Activated CD4-positive, alpha-beta T cell treated with anti-CD3 and anti-CD28 coated beads, Interleukin-2, amount 50 U/mL, for 16 hours (primary cell): ENCODE results near the gene STEAP4.
"Not testable (repeated sequence)": the region's sequence is repeated elsewhere in the genome, so short reads cannot be mapped to it uniquely, and the experiment has no call there.

ENCODE experiments used
- DNase-seq: peaks from one replicate; pipeline ENCODE4 v3.0.0-alpha.2; 2020

STEAP4 gene

GRCh38 chr7:88312061-88312663, 5.5 kb upstream of the STEAP4 start:
- no peak for DNase-seq

DNA sequence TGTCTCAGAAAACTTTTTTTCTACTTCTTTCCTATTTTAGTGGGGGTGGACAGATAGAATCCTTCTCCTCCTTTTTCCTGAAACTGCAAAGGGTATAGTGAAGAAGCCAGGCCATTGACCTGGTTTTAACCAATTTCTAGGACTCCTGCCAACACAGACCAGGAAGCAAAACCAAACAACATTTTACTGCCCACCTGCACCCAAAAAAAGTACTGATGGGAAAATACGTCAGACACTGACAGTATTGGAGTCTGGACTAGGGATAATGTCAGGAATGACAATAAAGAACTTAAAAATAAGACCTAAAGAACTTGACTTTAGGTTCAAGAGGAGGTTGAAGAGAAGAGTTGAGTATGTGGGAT, 5.0 kb upstream of the STEAP4 start:
- DNase-seq: no peak

- no peak for DNase-seq
Measured at GRCh38 chr7:88310956-88311674, 4.4 kb upstream of the STEAP4 start.

DNA sequence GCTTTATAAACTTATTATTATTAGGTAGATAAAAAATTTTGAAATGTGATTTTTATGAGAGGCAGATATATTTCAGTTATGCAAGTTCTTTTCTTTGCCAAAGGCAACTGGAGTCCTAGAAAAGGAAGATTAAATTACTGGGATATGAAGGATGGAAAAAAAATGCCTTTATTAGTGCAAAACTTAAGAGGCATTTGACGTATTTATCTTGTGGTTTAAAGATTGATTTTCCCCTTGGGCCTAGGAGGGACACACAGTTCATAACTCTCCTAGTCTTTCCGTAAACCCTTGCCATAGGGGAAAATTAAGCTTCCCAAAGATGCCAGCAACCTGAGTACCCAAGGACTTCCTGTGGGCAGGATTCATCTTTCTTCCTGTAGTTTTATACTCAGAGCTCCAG, 3.1 kb upstream of the STEAP4 start:
- no peak for DNase-seq

DNA sequence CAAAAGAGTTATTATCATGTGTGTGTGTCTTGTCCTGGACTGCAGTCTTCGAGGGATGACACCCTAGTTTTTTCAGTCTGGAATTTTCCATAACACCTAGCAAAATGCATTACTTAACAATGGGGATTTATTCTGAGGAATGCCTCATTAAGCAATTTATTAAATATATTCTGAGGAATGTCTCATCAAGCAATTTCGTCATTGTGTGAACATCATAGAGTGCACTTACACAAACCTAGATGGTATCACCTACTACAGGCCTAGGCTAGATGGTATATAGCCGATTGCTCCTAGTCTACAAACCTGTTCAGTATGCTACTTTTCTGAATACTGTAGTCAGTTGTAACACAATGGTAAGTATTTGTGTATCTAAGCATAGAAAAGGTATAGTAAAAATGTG, 1.1 kb upstream of the STEAP4 start:
- DNase-seq: no peak

GRCh38 chr7:88307412-88307811, 718 bp upstream of the STEAP4 start:
- DNase-seq: no peak

DNA sequence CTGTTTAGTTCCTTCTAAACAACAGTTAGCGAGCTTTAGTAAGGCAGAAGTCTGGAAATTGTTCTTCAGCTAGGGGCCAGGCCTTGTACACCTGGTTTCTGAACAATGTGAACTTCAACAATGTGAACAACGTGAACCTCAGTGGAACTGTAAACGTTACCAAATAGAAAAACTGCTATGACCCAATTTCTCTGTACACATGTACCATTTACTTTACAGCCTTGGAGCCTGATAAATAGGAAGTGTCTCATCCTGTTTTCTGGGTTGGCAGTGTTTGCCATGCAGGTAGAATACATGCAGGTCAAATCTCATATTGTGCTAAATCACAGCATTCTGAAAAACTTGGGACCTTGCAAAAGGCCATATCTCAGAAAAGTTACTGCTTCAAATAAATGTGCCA, 1.6 kb downstream of the STEAP4 start:
- no peak for DNase-seq

- DNase-seq: no peak
Measured at GRCh38 chr7:88302486-88302885, 4.2 kb downstream of the STEAP4 start.

- no peak for DNase-seq
Measured at GRCh38 chr7:88301924-88302323, 4.8 kb downstream of the STEAP4 start.

- no peak for DNase-seq
Measured at GRCh38 chr7:88300401-88300945, 6.2 kb downstream of the STEAP4 start.

DNA sequence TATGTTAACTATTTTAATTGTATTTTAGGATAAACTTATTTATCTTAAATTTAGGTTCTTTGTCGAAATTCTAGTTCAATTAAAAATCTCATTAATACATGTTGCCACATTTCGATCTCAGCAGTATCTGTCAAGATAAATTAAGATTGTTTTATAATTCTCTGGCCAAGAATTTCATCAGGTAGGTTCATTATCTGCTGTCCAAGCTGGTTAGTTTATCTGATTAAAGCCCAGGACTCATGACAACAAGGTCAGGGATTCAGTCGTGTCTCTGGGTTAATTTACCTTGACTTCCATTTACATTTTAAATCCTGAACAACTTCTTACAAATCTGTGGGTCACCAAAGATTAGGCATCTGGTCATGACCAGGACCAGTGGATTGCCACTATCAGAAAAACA, 7.6 kb downstream of the STEAP4 start:
- no peak for DNase-seq

DNA sequence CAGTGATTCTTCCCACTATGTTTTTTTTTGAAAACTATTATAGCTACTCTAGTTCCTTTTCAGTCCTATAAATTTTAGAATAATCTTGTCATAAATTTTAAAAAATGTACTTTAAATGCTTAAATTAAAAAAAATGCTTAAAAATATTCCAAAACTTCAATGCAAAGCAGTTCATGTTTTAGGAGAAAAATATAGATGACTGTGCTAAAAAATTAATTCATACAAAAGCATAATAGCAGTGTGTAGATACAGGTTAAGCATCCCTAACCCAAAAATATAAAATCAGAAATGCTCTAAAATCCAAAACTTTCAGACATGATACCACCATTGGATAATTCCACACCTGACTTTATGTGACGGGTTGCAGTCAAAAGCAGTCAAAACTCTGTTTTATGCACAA, 12.8 kb downstream of the STEAP4 start:
- DNase-seq: no peak

DNA sequence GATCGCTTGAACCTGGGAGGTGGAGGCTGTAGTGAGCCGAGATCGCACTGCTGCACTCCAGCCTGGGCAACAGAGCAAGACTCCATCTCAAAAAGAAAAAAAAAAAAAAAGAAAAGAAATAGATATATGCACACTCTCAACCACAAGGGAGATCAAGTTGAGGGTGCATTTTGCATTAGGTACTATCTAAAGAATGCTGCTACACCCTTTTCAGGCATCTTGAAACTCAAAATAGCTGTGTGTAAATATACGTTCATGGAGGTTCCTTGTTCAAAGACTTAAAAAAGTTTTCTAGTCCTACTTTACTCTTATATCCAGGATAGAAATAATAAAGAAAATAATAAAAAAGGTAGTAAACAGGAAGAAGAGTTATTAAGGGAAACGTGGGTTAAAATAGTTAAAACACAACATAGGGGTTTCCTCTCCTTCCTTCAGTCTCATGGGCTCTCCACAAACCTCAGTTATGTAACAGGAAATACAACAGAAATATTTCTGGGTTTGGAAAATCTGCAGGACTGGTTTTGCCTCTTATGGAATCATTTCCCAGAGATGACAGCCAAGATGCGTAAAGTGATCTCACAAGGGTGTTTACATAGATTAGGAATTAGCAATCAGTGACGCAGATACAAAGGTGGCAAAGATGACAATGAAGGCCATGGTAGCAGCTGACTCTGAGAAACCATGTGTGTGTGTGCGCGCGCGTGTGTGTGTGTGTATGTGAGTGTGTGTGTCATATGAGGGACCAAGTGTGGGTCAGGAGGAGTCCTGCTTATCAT, 15.1 kb downstream of the STEAP4 start:
- DNase-seq: no peak

DNA sequence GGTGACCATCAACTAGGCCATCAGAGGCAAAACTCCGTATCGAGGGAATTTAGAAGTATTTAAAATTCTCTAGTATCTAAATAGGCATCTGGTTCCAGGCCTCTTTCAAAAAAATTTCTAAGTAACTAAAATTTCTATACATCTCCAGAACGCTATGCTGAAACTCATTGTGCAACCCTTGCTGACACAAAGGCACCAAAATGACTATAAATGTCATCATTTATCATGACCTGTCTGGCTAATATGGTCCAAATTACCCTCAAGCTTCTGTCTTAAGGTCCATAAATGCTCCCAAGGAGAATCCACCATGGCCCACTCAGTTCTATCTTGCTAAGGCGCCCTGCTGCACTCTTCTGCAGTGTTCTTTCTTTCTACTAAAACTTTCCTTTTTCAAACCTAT, 16.2 kb downstream of the STEAP4 start:
- DNase-seq: no peak

- DNase-seq: no peak
Measured at GRCh38 chr7:88289564-88290025, 17.1 kb downstream of the STEAP4 start.

GRCh38 chr7:88281749-88282148, 24.9 kb downstream of the STEAP4 start:
- no peak for DNase-seq

DNA sequence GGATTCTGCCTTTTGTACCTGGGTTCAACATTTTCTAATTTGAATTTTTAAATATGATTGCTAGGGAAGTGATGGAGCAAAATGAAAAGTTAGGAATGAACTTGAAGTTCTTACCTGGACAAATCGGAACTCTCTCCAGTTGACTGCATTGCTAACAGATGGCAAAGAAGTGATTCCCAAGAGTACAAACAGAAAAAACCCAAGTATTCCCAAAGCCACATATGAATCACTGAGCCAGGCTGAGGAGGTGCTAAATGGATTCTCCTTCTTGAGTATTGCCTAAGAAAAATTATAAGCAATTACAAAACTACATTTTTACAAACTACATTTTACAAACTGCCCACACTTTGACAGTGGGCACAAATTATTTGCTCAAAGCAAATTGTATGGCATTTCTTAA, 25.9 kb downstream of the STEAP4 start:
- no peak for DNase-seq

- no peak for DNase-seq
Measured at GRCh38 chr7:88279323-88279722, 27.4 kb downstream of the STEAP4 start.

DNA sequence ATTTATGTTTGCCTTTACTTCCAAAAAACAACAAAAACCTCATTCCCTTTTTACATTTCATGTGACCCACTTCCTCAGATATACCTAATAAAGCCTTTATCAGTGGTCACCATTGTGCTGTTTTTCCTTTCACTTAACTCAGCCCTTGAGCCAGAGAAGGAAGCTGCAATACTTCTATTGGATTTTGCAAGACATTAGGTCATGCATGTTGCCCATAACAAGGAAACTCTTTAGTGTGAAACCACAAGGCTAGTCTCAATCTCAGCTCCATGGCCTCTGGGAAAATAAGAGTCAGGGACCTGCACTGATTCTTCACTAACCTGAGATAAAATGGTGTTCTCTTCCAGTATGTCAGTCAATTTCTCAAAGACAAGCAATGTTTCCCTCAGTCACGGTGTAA, 27.8 kb downstream of the STEAP4 start:
- no peak for DNase-seq

GRCh38 chr7:88276605-88277153, 30.0 kb downstream of the STEAP4 start:
- no peak for DNase-seq

DNA sequence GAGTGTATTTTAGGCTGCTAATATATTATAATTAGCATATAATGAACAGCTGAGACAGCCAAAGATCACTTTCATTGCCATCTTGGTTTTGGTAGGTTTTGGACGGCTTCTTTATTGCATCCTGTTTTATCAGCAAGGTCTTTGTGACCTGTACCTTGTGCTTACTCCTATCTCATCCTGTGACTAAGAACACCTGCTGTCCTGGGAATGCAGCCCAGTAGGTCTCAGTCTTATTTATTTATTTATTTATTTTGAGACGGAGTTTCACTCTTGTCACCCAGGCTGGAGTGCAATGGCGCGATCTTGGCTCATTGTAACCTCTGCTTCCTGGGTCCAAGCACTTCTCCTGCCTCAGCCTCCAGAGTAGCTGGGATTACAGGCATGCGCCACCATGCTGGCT, 31.8 kb downstream of the STEAP4 start:
- DNase-seq: not testable (repeated sequence)

GRCh38 chr7:88269586-88269985, 37.1 kb downstream of the STEAP4 start:
- no peak for DNase-seq

DNA sequence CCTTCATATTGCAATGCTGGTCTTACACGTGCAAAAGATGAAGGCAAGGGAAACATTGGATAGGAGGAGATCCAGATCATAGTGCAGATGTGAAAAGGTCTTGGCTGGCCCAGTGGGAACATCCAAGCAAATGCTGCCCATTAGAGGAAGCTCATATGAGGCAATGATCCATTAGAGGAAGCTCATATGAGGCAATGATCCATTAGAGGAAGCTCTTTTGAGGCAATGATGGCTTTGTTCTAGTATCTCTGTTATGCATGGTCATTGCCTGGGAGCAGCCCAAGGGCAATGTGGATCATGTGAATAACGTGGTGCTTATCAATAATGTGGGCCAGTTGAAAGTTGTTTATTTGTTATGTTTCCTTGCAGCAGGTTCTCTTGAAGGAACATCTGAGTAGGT, 37.8 kb downstream of the STEAP4 start:
- no peak for DNase-seq

DNA sequence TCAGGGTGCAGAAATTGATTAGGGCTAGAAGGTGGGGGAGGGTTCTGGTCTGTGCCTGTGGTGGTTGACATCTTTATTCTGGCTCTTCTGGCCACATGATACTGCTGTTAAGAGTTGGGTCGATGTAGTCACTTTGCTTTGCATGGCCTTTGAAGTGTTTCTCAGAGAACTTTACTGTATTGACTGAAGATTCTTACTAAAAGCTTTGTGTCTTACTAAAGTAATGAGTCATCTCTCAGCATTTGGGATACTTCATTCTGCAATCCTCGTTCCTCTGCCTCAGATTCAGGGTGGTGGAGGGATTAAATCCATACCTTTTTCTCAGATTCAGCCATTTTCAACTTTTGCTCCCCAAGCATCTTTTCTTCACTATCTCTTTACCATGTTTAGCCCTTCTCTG, 38.6 kb downstream of the STEAP4 start:
- no peak for DNase-seq
